Body of pancreas (tissue), 4 donors: ENCODE results near the gene TBRG1.

Experiments used
- POLR2A ChIP-seq, 3 donors: fragments of 450-650 bp; IDR thresholded peaks; one replicate each; pipeline ENCODE4 v1.6.1; 2016; ENCODE audit warnings: antibody characterized with exemption in 3 of 3, mild to moderate bottlenecking in 2 of 3
- TF ChIP-seq, protein P1 (sequence below), 7 experiments: fragments of 450-650 bp in 4 of 7; fragments of 200-600 bp in 3 of 7; sonication (generic) in 3 of 7; IDR thresholded peaks; one replicate each; pipeline ENCODE4 v1.5.1; 2016 to 2019; ENCODE audit warnings: antibody characterized with exemption in 7 of 7

DNA sequence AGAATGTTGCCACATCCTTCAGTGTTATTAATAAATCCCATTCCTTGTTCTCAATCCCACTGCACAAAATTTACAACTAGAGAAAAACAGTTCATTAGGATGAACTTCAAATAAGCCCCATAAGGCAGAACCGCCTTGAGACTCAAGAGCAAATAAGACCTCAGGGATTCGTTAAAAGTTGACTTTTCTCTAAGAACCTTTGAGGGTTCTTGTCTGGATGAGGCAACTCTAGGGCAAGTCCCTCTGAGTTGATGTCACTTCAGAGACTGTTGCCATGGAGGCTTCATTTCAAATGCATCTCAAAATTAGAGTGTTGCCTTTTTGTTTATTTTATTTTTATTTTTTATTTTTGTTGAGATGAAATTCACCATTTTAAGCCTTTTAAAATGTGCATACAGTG, 31.2 kb upstream of the TBRG1 start:
- TF ChIP-seq, protein P1, sequence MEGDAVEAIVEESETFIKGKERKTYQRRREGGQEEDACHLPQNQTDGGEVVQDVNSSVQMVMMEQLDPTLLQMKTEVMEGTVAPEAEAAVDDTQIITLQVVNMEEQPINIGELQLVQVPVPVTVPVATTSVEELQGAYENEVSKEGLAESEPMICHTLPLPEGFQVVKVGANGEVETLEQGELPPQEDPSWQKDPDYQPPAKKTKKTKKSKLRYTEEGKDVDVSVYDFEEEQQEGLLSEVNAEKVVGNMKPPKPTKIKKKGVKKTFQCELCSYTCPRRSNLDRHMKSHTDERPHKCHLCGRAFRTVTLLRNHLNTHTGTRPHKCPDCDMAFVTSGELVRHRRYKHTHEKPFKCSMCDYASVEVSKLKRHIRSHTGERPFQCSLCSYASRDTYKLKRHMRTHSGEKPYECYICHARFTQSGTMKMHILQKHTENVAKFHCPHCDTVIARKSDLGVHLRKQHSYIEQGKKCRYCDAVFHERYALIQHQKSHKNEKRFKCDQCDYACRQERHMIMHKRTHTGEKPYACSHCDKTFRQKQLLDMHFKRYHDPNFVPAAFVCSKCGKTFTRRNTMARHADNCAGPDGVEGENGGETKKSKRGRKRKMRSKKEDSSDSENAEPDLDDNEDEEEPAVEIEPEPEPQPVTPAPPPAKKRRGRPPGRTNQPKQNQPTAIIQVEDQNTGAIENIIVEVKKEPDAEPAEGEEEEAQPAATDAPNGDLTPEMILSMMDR (IDR thresholded peaks at IDR 0.05), result no peak
- no peak for TF ChIP-seq POLR2A (IDR thresholded peaks at IDR 0.05)
